ENCODE results near the gene CCDC86.

The CCDC86 gene

GRCh38 chr11:60831501-60832079 lies 10.3 kb upstream of the CCDC86 start:
- no peak for DNase-seq

GRCh38 chr11:60834742-60835533 lies 7.0 kb upstream of the CCDC86 start:
- no peak for DNase-seq

- DNase-seq: no peak
Observed at GRCh38 chr11:60835534-60835846, 6.4 kb upstream of the CCDC86 start.

- no peak for DNase-seq
Observed at GRCh38 chr11:60836866-60837515, 4.9 kb upstream of the CCDC86 start.

GRCh38 chr11:60838132-60838531 lies 3.8 kb upstream of the CCDC86 start:
- DNase-seq: no peak

- no peak for DNase-seq
Observed at GRCh38 chr11:60840470-60841430, 1.2 kb upstream of the CCDC86 start.

- DNase-seq: no peak
Observed at GRCh38 chr11:60842668-60843600, 1.0 kb downstream of the CCDC86 start.

- no peak for DNase-seq
Observed at GRCh38 chr11:60844045-60844869, 2.3 kb downstream of the CCDC86 start.

- DNase-seq: no peak
Observed at GRCh38 chr11:60844870-60845221, 2.9 kb downstream of the CCDC86 start.

GRCh38 chr11:60845338-60845737 lies 3.4 kb downstream of the CCDC86 start:
- no peak for DNase-seq

GRCh38 chr11:60847281-60847680 lies 5.4 kb downstream of the CCDC86 start:
- DNase-seq: no peak

GRCh38 chr11:60847896-60848295 lies 6.0 kb downstream of the CCDC86 start:
- DNase-seq: no peak

GRCh38 chr11:60848714-60849151 lies 6.8 kb downstream of the CCDC86 start:
- DNase-seq: no peak

GRCh38 chr11:60849641-60850520 lies 8.0 kb downstream of the CCDC86 start:
- no peak for DNase-seq

- no peak for DNase-seq
Observed at GRCh38 chr11:60851327-60852104, 9.6 kb downstream of the CCDC86 start.

GRCh38 chr11:60852117-60852981 lies 10.4 kb downstream of the CCDC86 start:
- DNase-seq: no peak

- no peak for DNase-seq
Observed at GRCh38 chr11:60852982-60853950, 11.4 kb downstream of the CCDC86 start.

Data from SIG-M5 (cell line).